Left ventricle myocardium superior (tissue), 1 donor: Measurements from ENCODE around the gene NOSTRIN. TPM values are rescaled to one million over a fixed set of nuclear protein-coding genes. Genes with fewer than 3 reads are reported as not detected.
"Not testable (repeated sequence)": the region's sequence is repeated elsewhere in the genome, so short reads cannot be mapped to it uniquely, and the experiment has no call there.

Experiments used
- ATAC-seq: fragments of 200-7000 bp; cut with Tn5 transposase; one replicate; pipeline ENCODE4 v1.9.1; 2020; ENCODE audit warnings: mild to moderate bottlenecking, moderate library complexity
- DNase-seq: peaks from one replicate; pipeline ENCODE4 v3.0.0-alpha.2; 2020
- intact Hi-C: fragments of 100-400 bp; cut with micrococcal nuclease; formaldehyde crosslinking; loops from one replicate; pipeline ENCODE4 v1.11.0; 2022
- total RNA-seq: library from RNA; stranded (reverse); fragmentation: NEBNext Ultra II Directional; extraction: Animal tissue kit (Norgen Biotek cat#: 25700); gene quantifications from one replicate; pipeline ENCODE4 v1.2.1, GENCODE V29; 2021
- donor health status: DM: no; HTN: yes; CAD: no; lungs with severe emphysema.

Gene NOSTRIN
- total RNA-seq, 1 donor from 2014 or later: 11.5 TPM

- no peak for ATAC-seq
- intact Hi-C loops: no loop called here
Measured at GRCh38 chr2:168787098-168787781, 15.2 kb upstream of the NOSTRIN start.

DNA sequence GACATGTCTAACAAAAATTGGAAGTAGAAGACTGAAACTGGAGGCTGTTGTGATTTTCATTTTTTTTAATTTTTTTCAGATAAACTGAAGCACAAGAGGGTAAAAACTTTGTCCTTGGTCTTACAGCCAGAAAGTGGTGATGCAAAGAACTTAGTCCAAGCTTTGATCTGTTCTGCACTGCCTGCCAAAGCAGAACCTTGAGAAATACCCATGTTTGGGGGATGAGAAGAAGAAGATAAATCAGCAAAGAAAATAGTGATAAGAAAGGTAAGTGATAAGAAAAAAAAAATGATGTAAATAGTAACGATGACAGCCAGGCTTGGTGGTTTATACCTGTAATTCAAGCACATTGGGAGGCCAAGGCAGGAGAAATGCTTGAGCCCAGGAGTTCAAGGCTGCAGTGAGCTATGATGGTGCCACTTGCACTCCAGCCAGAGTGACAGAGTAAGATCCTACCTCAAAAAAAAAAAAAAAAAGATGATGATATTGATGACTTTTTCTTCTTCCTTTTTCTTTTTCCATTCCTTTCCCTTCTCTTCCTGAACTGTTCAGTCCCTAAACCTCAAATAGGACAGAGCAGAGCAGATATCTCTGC lies 14.6 kb upstream of the NOSTRIN start:
- intact Hi-C loops: no loop called here
- ATAC-seq: no peak
- DNase-seq: no peak

More at GRCh38 chr2:168787098-168787781, 15.2 kb upstream of the NOSTRIN start:
- DNase-seq: no peak

DNA sequence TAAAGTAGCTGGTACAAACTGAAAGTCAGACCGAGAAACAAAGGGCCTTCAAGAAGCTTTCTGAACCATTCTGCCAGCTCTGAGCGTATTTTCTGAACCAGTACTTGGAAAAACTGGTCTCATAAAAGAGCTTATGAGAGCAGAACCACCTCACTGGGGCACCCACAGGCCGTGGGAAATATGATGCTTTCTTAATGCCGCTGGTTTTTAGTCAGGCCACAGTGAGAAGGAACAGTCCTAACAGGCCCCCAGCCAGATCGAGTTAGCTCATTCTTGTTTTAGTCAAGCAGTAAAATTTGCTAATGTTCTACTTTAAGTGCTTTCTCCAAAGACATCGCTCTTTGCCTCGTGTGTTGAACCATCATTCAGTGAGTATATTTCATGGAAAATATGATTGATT lies 12.7 kb upstream of the NOSTRIN start:
- intact Hi-C loops: no loop called here
- no peak for DNase-seq
- no peak for ATAC-seq

- ATAC-seq (peak; percentile 68), DNase-seq (no peak)
- intact Hi-C loops: no loop called here
Measured at GRCh38 chr2:168790226-168790902, 12.1 kb upstream of the NOSTRIN start.

DNA sequence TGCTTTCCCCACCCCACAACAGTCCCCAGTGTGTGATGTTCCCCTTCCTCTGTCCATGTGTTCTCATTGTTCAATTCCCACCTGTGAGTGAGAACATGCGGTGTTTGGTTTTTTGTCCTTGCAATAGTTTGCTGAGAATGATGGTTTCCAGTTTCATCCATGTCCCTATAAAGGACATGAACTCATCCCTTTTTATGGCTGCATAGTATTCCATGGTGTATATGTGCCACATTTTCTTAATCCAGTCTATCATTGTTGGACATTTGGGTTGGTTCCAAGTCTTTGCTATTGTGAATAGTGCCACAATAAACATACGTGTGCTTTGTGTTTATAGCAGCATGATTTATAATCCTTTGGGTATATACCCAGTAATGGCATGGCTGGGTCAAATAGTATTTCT lies 11.3 kb upstream of the NOSTRIN start:
- intact Hi-C loops, ATAC-seq, DNase-seq: not testable (repeated sequence)

DNA sequence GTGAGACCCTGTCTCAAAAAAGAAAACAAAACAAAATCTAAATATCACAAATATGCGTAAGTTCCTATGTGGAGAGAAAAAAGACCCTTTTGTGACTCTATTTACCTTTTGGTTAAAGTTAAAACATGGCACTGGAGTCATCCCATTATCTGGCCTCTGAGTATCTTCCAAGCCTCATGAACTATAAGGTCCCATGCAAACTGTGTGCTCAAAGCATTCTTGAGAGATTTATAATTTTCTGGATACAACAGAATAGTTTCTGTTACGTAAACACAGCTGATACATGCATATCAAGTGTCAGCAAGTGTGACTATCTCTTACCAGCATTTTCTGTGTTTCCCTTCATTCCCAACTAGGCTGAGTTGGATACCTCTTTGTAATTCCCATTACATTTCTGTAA lies 8.8 kb upstream of the NOSTRIN start:
- ATAC-seq: no peak
- intact Hi-C loops: no loop called here
- no peak for DNase-seq

GRCh38 chr2:168794968-168795367 lies 7.5 kb upstream of the NOSTRIN start:
- intact Hi-C loops: no loop called here
- ATAC-seq (no peak), DNase-seq (no peak)

DNA sequence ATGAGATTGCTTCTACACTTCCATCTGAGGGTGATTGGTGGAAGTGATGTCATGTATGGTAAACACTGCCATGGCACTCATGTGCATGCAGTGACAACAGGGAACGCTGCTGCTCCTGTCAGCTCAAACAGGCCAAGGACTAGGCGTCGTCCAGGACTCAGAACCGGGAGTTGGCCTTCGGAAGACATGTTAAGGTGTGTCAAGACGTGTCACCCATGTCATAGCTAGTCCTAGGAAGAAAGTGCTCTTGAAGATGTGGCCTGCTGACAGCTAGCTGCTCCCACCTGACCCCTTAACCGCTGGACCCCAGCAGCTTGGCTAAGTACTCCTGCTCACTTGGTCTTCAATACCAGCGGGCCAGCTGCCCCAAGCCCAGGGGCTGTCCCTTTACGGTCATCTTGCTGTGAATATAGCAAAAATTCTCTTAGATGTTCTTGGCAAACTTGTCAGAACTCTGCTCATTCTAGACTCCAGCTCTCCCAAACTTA lies 6.3 kb upstream of the NOSTRIN start:
- intact Hi-C loops: no loop called here
- DNase-seq (no peak), ATAC-seq (no peak)

GRCh38 chr2:168796583-168797285 lies 5.7 kb upstream of the NOSTRIN start:
- intact Hi-C loops: no loop called here
- DNase-seq (no peak), ATAC-seq (peak; percentile 92)

- ATAC-seq (no peak), DNase-seq (no peak)
- intact Hi-C loops: no loop called here
Measured at GRCh38 chr2:168797286-168797655, 5.2 kb upstream of the NOSTRIN start.

DNA sequence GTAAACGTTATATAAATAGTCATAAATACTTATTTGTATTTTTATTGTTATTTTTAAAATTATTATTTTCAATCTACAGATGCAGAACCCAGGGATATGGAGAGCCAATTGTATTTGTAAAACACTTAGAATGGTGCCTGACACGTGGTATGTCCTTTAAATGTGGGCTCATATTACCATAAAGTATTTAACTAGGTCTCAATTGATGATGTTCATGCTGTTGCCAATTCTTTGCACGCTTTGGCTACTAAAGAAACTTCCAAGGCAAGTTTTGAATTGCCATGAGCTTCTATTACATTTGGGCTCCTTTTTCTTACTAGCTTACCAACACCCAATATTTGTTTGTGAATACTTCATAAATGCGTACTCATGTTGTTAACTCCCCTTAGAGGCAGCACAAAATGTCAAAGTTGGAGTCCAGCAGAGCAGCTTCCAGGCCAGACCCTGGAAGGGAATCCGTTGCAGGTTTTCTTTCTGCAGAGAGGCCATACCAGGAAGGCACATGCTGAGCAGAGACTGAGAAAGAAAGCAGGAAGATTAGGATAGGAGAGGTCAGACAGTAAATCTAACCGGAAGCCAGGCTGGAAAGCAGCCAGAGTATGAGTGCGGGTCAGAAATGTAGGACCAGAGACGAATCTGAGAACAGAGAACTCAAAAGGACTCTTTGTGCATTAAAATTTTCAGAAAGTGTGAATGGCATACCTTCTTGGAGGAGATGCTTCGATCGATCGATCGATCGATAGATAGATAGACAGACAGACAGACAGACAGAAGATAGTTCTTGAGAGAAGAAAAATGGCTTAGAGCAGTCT lies 4.2 kb upstream of the NOSTRIN start:
- no peak for ATAC-seq
- intact Hi-C loops: no loop called here
- no peak for DNase-seq

DNA sequence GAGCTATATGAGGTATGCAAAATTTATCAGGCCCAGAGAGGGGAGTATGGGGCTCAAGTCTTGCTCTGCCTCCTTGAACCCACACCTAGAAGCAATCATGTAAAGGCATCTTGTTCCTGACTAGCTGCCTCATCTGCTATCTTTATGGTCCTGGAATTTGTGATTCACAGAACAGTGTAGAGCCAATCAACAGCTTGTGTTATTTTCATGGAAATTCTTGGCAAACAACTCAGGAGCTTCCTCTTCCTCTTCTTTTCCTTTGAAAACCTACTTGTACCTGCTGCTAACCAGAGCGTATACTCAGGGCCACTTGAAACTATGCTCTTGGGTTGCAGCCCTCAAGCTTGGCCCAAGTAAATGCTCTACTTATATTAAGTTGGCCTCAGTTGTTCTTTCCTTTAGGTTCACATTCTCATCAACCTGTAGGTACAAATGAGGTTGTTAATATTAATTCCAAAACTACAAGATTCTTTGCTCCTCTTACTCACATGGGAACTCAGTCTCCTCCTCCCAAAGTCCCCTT lies 3.5 kb upstream of the NOSTRIN start:
- DNase-seq (no peak), ATAC-seq (no peak)
- intact Hi-C loops: no loop called here

GRCh38 chr2:168801471-168801870 lies 966 bp upstream of the NOSTRIN start:
- DNase-seq (no peak), ATAC-seq (no peak)
- intact Hi-C loops: no loop called here

DNA sequence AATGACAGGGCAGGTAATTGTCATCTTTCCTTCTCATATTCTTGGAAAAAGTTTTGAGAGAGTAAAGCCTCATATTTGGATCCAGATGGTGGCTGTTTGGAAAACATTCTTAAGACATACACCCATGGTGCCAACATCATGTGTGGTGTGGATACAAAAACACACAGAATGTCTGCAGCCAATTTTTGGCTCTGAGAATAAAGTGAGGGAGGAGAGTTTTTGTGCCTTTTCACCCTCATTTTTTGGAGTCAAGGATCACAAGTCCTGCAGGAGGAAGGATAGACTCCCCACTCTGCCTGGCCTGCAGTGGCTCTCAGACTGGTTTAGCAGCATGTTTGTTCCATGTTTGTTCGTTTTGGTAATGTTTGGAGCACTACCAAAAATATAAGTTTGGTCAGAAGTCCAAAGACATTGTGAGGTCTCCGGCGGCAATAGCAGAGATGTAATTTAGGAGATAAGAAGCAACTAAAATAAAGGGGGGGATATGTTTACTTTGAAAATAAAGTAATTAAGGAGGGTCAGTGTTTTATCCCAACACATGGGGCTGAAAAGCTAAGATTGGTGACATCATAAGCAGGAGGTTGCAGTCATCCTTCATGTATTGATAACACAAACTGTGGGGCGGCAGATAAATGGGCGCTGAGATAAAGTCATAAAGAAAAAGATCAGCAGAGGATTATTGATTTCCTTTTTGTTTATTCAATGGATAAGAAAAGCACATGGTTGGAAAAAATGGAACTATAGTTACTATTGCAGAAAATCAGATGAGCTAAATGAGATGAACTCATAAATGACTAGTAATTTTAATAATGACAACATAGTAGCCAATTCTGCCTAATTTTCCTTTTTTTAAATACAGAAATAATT lies 655 bp downstream of the NOSTRIN start:
- intact Hi-C loops: no loop called here
- ATAC-seq (peak; percentile 20), DNase-seq (no peak)

DNA sequence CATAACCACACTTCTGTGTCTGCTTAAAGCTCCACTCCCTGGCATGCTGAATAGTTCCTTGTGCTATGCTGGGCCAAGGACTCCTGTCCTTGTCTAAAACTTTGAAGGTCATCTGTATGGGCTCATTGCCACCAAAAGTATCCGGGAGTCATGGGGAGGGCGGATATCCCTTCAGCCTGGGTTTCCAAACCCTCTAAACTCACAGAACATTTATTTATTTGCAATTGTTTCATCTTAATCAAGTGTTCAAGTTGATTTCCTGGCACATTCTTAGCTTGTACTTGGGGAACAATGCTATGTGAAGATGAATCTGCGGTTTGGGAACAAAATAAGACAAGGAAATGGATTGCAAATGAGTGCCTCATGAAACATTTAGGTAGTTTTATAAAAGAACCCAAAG lies 1.8 kb downstream of the NOSTRIN start:
- intact Hi-C loops: no loop called here
- ATAC-seq: peak; percentile 58
- DNase-seq: no peak

DNA sequence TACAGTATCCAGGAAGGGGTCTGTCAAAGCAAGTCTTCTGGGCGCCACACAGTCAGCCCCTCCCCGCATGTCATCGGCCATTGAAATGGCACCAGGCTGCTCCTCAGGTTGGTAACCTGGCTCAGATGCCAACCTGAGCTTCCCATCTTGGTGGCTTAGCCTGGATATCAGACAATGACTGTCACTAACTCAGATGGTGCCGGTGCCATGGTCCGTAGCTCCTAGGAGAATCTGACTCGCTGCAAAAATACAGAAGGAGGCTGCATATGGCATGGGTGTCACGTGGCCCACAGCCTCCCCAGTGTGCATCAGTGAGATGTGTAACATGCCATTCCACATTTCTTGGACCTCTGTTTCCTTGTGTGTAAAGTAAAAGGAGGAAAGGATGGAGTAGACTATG lies 3.2 kb downstream of the NOSTRIN start:
- DNase-seq: no peak
- no peak for ATAC-seq
- intact Hi-C loops: no loop called here

GRCh38 chr2:168809537-168809936 lies 7.1 kb downstream of the NOSTRIN start:
- intact Hi-C loops: no loop called here
- no peak for DNase-seq
- ATAC-seq: no peak

DNA sequence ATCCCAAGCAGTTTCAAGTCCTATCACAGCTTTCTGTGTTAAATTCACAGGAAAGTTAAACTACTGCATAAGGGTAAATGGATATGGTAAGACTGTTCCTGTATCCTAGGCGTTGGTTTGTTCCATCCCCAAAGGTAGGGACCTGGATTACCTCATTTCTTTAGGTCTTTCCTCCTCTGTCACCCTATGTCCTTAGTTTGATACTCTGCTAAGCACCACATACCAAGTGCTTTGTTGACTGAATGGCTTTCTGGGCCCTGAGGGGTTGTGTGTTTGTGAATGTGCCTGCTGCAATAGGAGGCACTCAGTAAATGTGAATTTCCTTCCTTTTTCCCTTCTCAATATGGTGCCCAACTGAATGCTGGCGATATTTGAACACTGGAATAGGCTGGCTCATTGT lies 7.8 kb downstream of the NOSTRIN start:
- ATAC-seq: no peak
- intact Hi-C loops: no loop called here
- no peak for DNase-seq
